Vagina (tissue), 2 donors: Measurements from ENCODE around the gene DENND2A.

Experiments used
- CTCF ChIP-seq, 3 experiments: fragments of 450-650 bp in 2 of 3; fragments of 200-600 bp in 1 of 3; sonication (generic) in 1 of 3; IDR thresholded peaks; one replicate each; pipeline ENCODE4 v1.5.1; 2017 to 2019; ENCODE audit warnings: antibody characterized with exemption in 3 of 3, mild to moderate bottlenecking in 2 of 3, moderate library complexity in 2 of 3
- POLR2A ChIP-seq, 2 donors: fragments of 450-650 bp; IDR thresholded peaks; one replicate each; pipeline ENCODE4 v1.6.1; 2017; ENCODE audit warnings: antibody characterized with exemption in 2 of 2, mild to moderate bottlenecking in 2 of 2, moderate library complexity in 2 of 2
- POLR2AphosphoS5 ChIP-seq, 2 donors: sonication (generic); formaldehyde crosslinking; IDR thresholded peaks; one replicate each; pipeline ENCODE4 v1.9.0; 2017; ENCODE audit warnings: antibody characterized with exemption in 2 of 2, mild to moderate bottlenecking in 2 of 2, low read depth in 1 of 2; ENCODE audit not compliant: insufficient read depth in 1 of 2

GRCh38 chr7:140635816-140636215, 4.8 kb downstream of the DENND2A start:
- no peak for TF ChIP-seq POLR2A (IDR thresholded peaks at IDR 0.05)
- no peak for TF ChIP-seq CTCF (IDR thresholded peaks at IDR 0.05)
- no peak for TF ChIP-seq POLR2AphosphoS5 (IDR thresholded peaks at IDR 0.05; ENCODE audit: insufficient read depth in 1 of 2, low read depth in 1 of 2)
